Astrocyte (in vitro differentiated cells and primary cell): ENCODE measurements around the gene MMEL1. TPM values are rescaled to one million over a fixed set of nuclear protein-coding genes. Genes with fewer than 3 reads are reported as not detected.

Source experiments
- DNase-seq: peaks from one replicate; pipeline ENCODE4 v3.0.0-alpha.2; 2010; ENCODE audit warnings: low read depth
- FAIRE-seq: peaks from 2 replicates; lab custom pipeline; 2011; peaks lifted over from hg19 to GRCh38; lab: Jason Lieb, UNC
- H2AFZ ChIP-seq: 2 replicates; pipeline ENCODE4 v1.6.0; 2012; ENCODE audit warnings: low read depth, low read length, inconsistent platforms
- H3K27ac ChIP-seq: 2 replicates; pipeline ENCODE4 v1.5.1; 2011; ENCODE audit warnings: low read depth, low read length, inconsistent platforms
- H3K27me3 ChIP-seq: 2 replicates; pipeline ENCODE4 v1.6.0; 2011; ENCODE audit warnings: low read length, inconsistent platforms; ENCODE audit not compliant: insufficient read depth
- H3K36me3 ChIP-seq: 2 replicates; pipeline ENCODE4 v1.5.1; 2011; ENCODE audit warnings: low read length, inconsistent platforms; ENCODE audit not compliant: insufficient read depth
- H3K4me1 ChIP-seq: 2 replicates; pipeline ENCODE4 v1.5.1; 2011; ENCODE audit warnings: low read length, inconsistent platforms; ENCODE audit not compliant: insufficient read depth
- H3K4me2 ChIP-seq: 2 replicates; pipeline ENCODE4 v1.6.0; 2012; ENCODE audit warnings: low read length, inconsistent platforms
- H3K4me3 ChIP-seq: 2 replicates; pipeline ENCODE4 v1.5.1; 2011; ENCODE audit warnings: low read depth, mild to moderate bottlenecking, low read length, inconsistent platforms; ENCODE audit not compliant: insufficient read depth
- H3K79me2 ChIP-seq: 2 replicates; pipeline ENCODE4 v1.6.0; 2012; ENCODE audit warnings: mild to moderate bottlenecking, low read length, inconsistent platforms; ENCODE audit not compliant: insufficient read depth
- H3K9ac ChIP-seq: 2 replicates; pipeline ENCODE4 v1.6.0; 2012; ENCODE audit warnings: mild to moderate bottlenecking, low read length, inconsistent platforms
- H3K9me3 ChIP-seq: 2 replicates; pipeline ENCODE4 v1.5.1; 2012; ENCODE audit warnings: low read depth, mild to moderate bottlenecking, low read length, inconsistent platforms; ENCODE audit not compliant: insufficient read depth
- H4K20me1 ChIP-seq: 2 replicates; pipeline ENCODE4 v1.6.0; 2012; ENCODE audit warnings: low read length, inconsistent platforms; ENCODE audit not compliant: insufficient read depth
- H3K27ac Mint-ChIP-seq: one replicate; pipeline ENCODE4 v1.8.0; 2021; ENCODE audit warnings: mild to moderate bottlenecking, mixed read lengths; ENCODE audit not compliant: unreplicated experiment
- H3K27me3 Mint-ChIP-seq: one replicate; pipeline ENCODE4 v1.8.0; 2021; ENCODE audit warnings: low read depth, mixed read lengths; ENCODE audit not compliant: unreplicated experiment
- H3K36me3 Mint-ChIP-seq: one replicate; pipeline ENCODE4 v1.8.0; 2021; ENCODE audit warnings: low read depth, mixed read lengths; ENCODE audit not compliant: unreplicated experiment
- H3K4me1 Mint-ChIP-seq: one replicate; pipeline ENCODE4 v1.8.0; 2021; ENCODE audit warnings: low read depth, mixed read lengths; ENCODE audit not compliant: unreplicated experiment
- H3K4me3 Mint-ChIP-seq: one replicate; pipeline ENCODE4 v1.8.0; 2021; ENCODE audit warnings: mild to moderate bottlenecking, moderate library complexity, mixed read lengths; ENCODE audit not compliant: unreplicated experiment
- H3K9me3 Mint-ChIP-seq: one replicate; pipeline ENCODE4 v1.8.0; 2021; ENCODE audit warnings: mild to moderate bottlenecking, mixed read lengths; ENCODE audit not compliant: unreplicated experiment
- EZH2 ChIP-seq: IDR thresholded peaks from 2 replicates; pipeline ENCODE4 v1.6.1; 2012; ENCODE audit warnings: mild to moderate bottlenecking, low read length, inconsistent platforms; ENCODE audit not compliant: insufficient read depth
- total RNA-seq: library from RNA; stranded (reverse); gene quantifications from 2 replicates; pipeline ENCODE4 v1.2.1, GENCODE V29; 2021
- TF ChIP-seq, protein P1 (sequence below): IDR thresholded peaks from 2 replicates; pipeline ENCODE4 v1.5.1; 2011; ENCODE audit warnings: low read depth, mild to moderate bottlenecking, inconsistent platforms, low read length, moderate library complexity; ENCODE audit not compliant: insufficient read depth

Gene MMEL1
- total RNA-seq, 1 donor from 2014 or later: not detected

DNA sequence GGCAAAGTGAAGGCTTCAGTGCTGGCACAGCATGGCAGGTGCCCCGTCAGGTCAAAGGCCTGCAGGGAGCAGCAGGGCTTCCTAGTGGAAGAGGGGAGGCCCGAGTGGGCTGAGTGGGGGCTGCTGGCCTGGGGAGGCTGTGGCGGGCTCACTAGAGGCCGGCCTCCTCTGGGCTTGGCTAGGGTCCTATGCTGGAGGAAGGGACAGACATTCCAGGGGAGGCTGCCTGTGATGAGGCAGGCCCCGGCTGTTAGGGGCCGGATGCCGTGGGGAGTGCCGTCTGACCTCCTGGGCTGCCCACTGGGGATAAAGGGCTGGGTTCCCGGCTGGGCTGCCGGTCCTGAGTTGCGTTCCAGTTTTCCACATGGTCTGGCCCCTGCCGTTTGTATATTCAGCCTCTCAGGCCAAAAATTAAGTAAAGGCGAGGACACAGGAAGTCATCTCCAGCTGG, 25.1 kb downstream of the MMEL1 start:
- peaks cover 16% of the 10 kb centered on the region for H3K27me3 Mint-ChIP-seq
- Histone ChIP-seq H4K20me1 (no peaks in the 10 kb centered on the region), H3K9ac (no peak overlapping the region), H3K27ac (no peak overlapping the region), H2AFZ (no peak overlapping the region), H3K4me2 (no peak overlapping the region), H3K4me1 (peaks cover 8% of the 10 kb centered on the region), H3K36me3 (no peaks in the 10 kb centered on the region), H3K27me3 (peaks cover 7% of the 10 kb centered on the region), H3K9me3 (no peaks in the 10 kb centered on the region), H3K4me3 (no peak overlapping the region), H3K79me2 (no peaks in the 10 kb centered on the region)
- no peak for FAIRE-seq
- no peak overlapping the region for H3K4me3 Mint-ChIP-seq
- H3K4me1 Mint-ChIP-seq: no peaks in the 10 kb centered on the region
- peaks cover 2% of the 10 kb centered on the region for H3K9me3 Mint-ChIP-seq
- no peak overlapping the region for H3K27ac Mint-ChIP-seq
- H3K36me3 Mint-ChIP-seq: no peaks in the 10 kb centered on the region
- TF ChIP-seq, protein P1, sequence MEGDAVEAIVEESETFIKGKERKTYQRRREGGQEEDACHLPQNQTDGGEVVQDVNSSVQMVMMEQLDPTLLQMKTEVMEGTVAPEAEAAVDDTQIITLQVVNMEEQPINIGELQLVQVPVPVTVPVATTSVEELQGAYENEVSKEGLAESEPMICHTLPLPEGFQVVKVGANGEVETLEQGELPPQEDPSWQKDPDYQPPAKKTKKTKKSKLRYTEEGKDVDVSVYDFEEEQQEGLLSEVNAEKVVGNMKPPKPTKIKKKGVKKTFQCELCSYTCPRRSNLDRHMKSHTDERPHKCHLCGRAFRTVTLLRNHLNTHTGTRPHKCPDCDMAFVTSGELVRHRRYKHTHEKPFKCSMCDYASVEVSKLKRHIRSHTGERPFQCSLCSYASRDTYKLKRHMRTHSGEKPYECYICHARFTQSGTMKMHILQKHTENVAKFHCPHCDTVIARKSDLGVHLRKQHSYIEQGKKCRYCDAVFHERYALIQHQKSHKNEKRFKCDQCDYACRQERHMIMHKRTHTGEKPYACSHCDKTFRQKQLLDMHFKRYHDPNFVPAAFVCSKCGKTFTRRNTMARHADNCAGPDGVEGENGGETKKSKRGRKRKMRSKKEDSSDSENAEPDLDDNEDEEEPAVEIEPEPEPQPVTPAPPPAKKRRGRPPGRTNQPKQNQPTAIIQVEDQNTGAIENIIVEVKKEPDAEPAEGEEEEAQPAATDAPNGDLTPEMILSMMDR: no peak
- no peak for TF ChIP-seq EZH2
- no peak for DNase-seq

DNA sequence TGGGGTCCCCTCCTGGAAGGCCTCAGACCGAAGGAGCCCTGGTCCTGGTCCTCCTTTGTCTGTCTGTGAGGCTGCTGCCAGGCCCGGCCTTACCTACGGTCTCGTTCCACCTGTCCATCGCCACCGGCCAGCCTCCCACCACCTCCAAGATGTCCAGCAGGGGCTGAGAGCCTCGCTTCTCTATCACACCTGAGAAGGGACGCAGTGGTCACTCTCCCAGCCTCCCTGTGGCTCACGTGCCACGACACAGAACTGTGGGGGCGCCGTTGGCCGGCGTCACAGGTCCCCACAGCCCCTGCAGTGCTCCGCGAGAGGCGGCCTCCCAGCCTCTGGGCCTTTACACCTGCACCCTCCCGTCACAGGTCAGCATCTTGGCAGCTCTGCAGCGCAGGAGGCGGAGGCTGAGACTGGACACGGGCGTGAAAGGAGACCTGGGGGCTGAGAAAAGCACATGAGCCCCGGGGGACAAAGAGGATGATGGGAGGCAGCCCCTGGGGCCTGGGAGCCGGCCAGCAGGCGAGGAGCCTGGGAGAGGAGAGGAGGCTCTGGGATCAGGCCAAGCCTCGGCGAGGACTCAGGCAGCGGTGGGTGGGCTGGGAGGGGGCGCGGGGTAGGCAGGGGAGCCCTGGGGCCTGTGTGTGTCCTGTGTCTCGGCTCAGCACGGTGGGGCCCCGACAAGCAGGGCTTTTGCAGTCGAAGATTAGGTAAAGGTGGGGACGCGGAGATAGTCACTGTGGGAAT, 25.8 kb downstream of the MMEL1 start:
- no peak overlapping the region for H3K4me3 ChIP-seq
- H3K9me3 ChIP-seq: no peaks in the 10 kb centered on the region
- no peak overlapping the region for H3K4me2 ChIP-seq
- peaks cover 18% of the 10 kb centered on the region for H3K27me3 Mint-ChIP-seq
- no peaks in the 10 kb centered on the region for H3K36me3 ChIP-seq
- H3K4me1 Mint-ChIP-seq: no peaks in the 10 kb centered on the region
- H3K9ac ChIP-seq: no peak overlapping the region
- H3K27ac ChIP-seq: no peak overlapping the region
- H3K79me2 ChIP-seq: no peaks in the 10 kb centered on the region
- H3K4me1 ChIP-seq: peaks cover 8% of the 10 kb centered on the region
- H3K36me3 Mint-ChIP-seq: no peaks in the 10 kb centered on the region
- no peak for DNase-seq
- TF ChIP-seq, protein P1: no peak
- TF ChIP-seq EZH2: no peak
- no peak overlapping the region for H3K4me3 Mint-ChIP-seq
- no peak overlapping the region for H2AFZ ChIP-seq
- no peaks in the 10 kb centered on the region for H4K20me1 ChIP-seq
- no peak for FAIRE-seq
- H3K27ac Mint-ChIP-seq: no peak overlapping the region
- H3K9me3 Mint-ChIP-seq: peaks cover 2% of the 10 kb centered on the region
- peaks cover 7% of the 10 kb centered on the region for H3K27me3 ChIP-seq

DNA sequence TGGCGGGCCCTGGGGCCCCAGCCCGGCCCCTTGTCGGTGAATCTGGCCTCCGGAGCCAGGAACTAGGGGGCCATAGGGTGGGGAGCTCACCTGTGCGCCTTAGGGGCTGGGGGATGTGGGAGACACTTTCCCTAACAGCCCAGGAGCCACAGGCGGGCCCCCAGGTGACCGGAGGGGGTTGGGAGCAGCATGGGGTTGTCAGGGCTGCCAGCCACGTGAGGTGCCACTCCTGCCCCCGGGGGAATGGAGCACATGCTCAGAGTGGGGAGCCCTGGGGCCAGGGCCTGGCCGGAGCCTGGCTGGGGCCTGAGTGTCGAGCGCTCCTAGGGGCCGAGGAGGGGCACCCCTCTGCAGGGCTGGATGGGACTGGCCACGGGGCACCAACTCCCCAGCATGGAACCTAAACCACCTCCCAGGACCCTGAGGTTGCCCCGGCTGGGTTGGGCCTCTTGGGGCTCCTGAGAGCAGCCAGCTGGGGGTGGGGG, 26.4 kb downstream of the MMEL1 start:
- H3K79me2 ChIP-seq: no peaks in the 10 kb centered on the region
- H2AFZ ChIP-seq: no peak overlapping the region
- no peak overlapping the region for H3K4me3 Mint-ChIP-seq
- no peaks in the 10 kb centered on the region for H4K20me1 ChIP-seq
- no peak overlapping the region for H3K27ac Mint-ChIP-seq
- H3K4me2 ChIP-seq: no peak overlapping the region
- no peaks in the 10 kb centered on the region for H3K4me1 Mint-ChIP-seq
- H3K27me3 ChIP-seq: peaks cover 7% of the 10 kb centered on the region
- peaks cover 8% of the 10 kb centered on the region for H3K4me1 ChIP-seq
- no peak overlapping the region for H3K9ac ChIP-seq
- no peaks in the 10 kb centered on the region for H3K36me3 ChIP-seq
- FAIRE-seq: no peak
- H3K36me3 Mint-ChIP-seq: no peaks in the 10 kb centered on the region
- peaks cover 2% of the 10 kb centered on the region for H3K9me3 Mint-ChIP-seq
- no peak overlapping the region for H3K27ac ChIP-seq
- no peaks in the 10 kb centered on the region for H3K9me3 ChIP-seq
- TF ChIP-seq, protein P1: no peak
- no peak for TF ChIP-seq EZH2
- DNase-seq: no peak
- no peak overlapping the region for H3K4me3 ChIP-seq
- H3K27me3 Mint-ChIP-seq: peaks cover 23% of the 10 kb centered on the region
